Memory B cell (primary cell): ENCODE measurements around the gene S1PR3.

Experiments
- ATAC-seq: fragments of 150-1000 bp; cut with Tn5 transposase; 2 replicates; pipeline ENCODE4 v1.10.0; 2021; ENCODE audit warnings: low read depth, mild to moderate bottlenecking, moderate library complexity
- DNase-seq, 2 donors: peaks; one replicate each; pipeline ENCODE4 v3.0.0; 2022; ENCODE audit warnings: low spot score in 2 of 2
- H3K27ac Mint-ChIP-seq: one replicate; pipeline ENCODE4 v1.8.0; 2022; ENCODE audit warnings: mild to moderate bottlenecking, moderate library complexity, mixed read lengths
- H3K27me3 Mint-ChIP-seq: one replicate; pipeline ENCODE4 v1.8.0; 2022; ENCODE audit warnings: mixed read lengths
- H3K36me3 Mint-ChIP-seq: one replicate; pipeline ENCODE4 v1.8.0; 2022; ENCODE audit warnings: mild to moderate bottlenecking, mixed read lengths
- H3K4me1 Mint-ChIP-seq: one replicate; pipeline ENCODE4 v1.8.0; 2022; ENCODE audit warnings: mixed read lengths
- H3K4me3 Mint-ChIP-seq: one replicate; pipeline ENCODE4 v1.8.0; 2022; ENCODE audit warnings: mild to moderate bottlenecking, moderate library complexity, mixed read lengths
- H3K9me3 Mint-ChIP-seq: one replicate; pipeline ENCODE4 v1.8.0; 2022; ENCODE audit warnings: mixed read lengths

S1PR3 gene

GRCh38 chr9:89037346-89037745, 46.1 kb downstream of the S1PR3 start:
- ATAC-seq (no peak), DNase-seq (no peak)
- Mint-ChIP-seq H3K27me3 (peaks cover 6% of the 10 kb centered on the region), H3K36me3 (no peaks in the 10 kb centered on the region), H3K4me1 (no peaks in the 10 kb centered on the region), H3K4me3 (no peak overlapping the region), H3K9me3 (no peaks in the 10 kb centered on the region), H3K27ac (no peak overlapping the region)

- H3K27ac Mint-ChIP-seq = no peak overlapping the region
- peaks cover 6% of the 10 kb centered on the region for H3K27me3 Mint-ChIP-seq
- ATAC-seq (no peak), DNase-seq (no peak)
- H3K4me3 Mint-ChIP-seq = no peak overlapping the region
- no peaks in the 10 kb centered on the region for H3K9me3 Mint-ChIP-seq
- H3K4me1 Mint-ChIP-seq = no peaks in the 10 kb centered on the region
- no peaks in the 10 kb centered on the region for H3K36me3 Mint-ChIP-seq
Measured at GRCh38 chr9:89037891-89038290, 46.6 kb downstream of the S1PR3 start.

GRCh38 chr9:89038382-89039103, 47.3 kb downstream of the S1PR3 start:
- no peak overlapping the region for H3K4me3 Mint-ChIP-seq
- no peaks in the 10 kb centered on the region for H3K4me1 Mint-ChIP-seq
- no peak for ATAC-seq
- H3K27me3 Mint-ChIP-seq = peaks cover 6% of the 10 kb centered on the region
- no peak overlapping the region for H3K27ac Mint-ChIP-seq
- DNase-seq = no peak
- H3K36me3 Mint-ChIP-seq = no peaks in the 10 kb centered on the region
- H3K9me3 Mint-ChIP-seq = no peaks in the 10 kb centered on the region

GRCh38 chr9:89039104-89039465, 47.8 kb downstream of the S1PR3 start:
- Mint-ChIP-seq H3K4me1 (no peaks in the 10 kb centered on the region), H3K9me3 (no peaks in the 10 kb centered on the region), H3K4me3 (no peak overlapping the region), H3K36me3 (no peaks in the 10 kb centered on the region), H3K27ac (no peak overlapping the region), H3K27me3 (peaks cover 6% of the 10 kb centered on the region)
- DNase-seq = no peak
- ATAC-seq = no peak

- no peaks in the 10 kb centered on the region for H3K4me1 Mint-ChIP-seq
- no peak for DNase-seq
- H3K27ac Mint-ChIP-seq = no peak overlapping the region
- H3K27me3 Mint-ChIP-seq = peaks cover 6% of the 10 kb centered on the region
- H3K9me3 Mint-ChIP-seq = no peaks in the 10 kb centered on the region
- no peaks in the 10 kb centered on the region for H3K36me3 Mint-ChIP-seq
- H3K4me3 Mint-ChIP-seq = no peak overlapping the region
- no peak for ATAC-seq
Measured at GRCh38 chr9:89039664-89040063, 48.4 kb downstream of the S1PR3 start.

- H3K9me3 Mint-ChIP-seq = no peaks in the 10 kb centered on the region
- no peak overlapping the region for H3K27ac Mint-ChIP-seq
- no peaks in the 10 kb centered on the region for H3K4me1 Mint-ChIP-seq
- peaks cover 5% of the 10 kb centered on the region for H3K27me3 Mint-ChIP-seq
- DNase-seq (no peak), ATAC-seq (no peak)
- no peaks in the 10 kb centered on the region for H3K36me3 Mint-ChIP-seq
- no peak overlapping the region for H3K4me3 Mint-ChIP-seq
Measured at GRCh38 chr9:89042984-89043383, 51.7 kb downstream of the S1PR3 start.

GRCh38 chr9:89044104-89044503, 52.8 kb downstream of the S1PR3 start:
- ATAC-seq (no peak), DNase-seq (no peak)
- Mint-ChIP-seq H3K27me3 (peaks cover 4% of the 10 kb centered on the region), H3K4me3 (no peak overlapping the region), H3K27ac (no peak overlapping the region), H3K36me3 (no peaks in the 10 kb centered on the region), H3K4me1 (no peaks in the 10 kb centered on the region), H3K9me3 (no peaks in the 10 kb centered on the region)

- Mint-ChIP-seq H3K27ac (no peak overlapping the region), H3K4me3 (no peak overlapping the region), H3K4me1 (no peaks in the 10 kb centered on the region), H3K36me3 (no peaks in the 10 kb centered on the region), H3K27me3 (peaks cover 4% of the 10 kb centered on the region), H3K9me3 (no peaks in the 10 kb centered on the region)
- no peak for ATAC-seq
- no peak for DNase-seq
Measured at GRCh38 chr9:89044881-89045280, 53.6 kb downstream of the S1PR3 start.

GRCh38 chr9:89046832-89047231, 55.6 kb downstream of the S1PR3 start:
- Mint-ChIP-seq H3K27me3 (peaks cover 4% of the 10 kb centered on the region), H3K4me1 (no peaks in the 10 kb centered on the region), H3K27ac (no peak overlapping the region), H3K4me3 (no peak overlapping the region), H3K9me3 (no peaks in the 10 kb centered on the region), H3K36me3 (no peaks in the 10 kb centered on the region)
- ATAC-seq (no peak), DNase-seq (no peak)

GRCh38 chr9:89047667-89048066, 56.4 kb downstream of the S1PR3 start:
- no peak overlapping the region for H3K27ac Mint-ChIP-seq

GRCh38 chr9:89048616-89049015, 57.3 kb downstream of the S1PR3 start:
- Mint-ChIP-seq H3K4me3 (no peak overlapping the region), H3K27me3 (peaks cover 4% of the 10 kb centered on the region), H3K9me3 (no peaks in the 10 kb centered on the region), H3K36me3 (no peaks in the 10 kb centered on the region), H3K4me1 (no peaks in the 10 kb centered on the region), H3K27ac (no peak overlapping the region)
- no peak for ATAC-seq
- no peak for DNase-seq

More at GRCh38 chr9:89047667-89048066, 56.4 kb downstream of the S1PR3 start:
- no peak for ATAC-seq
- no peaks in the 10 kb centered on the region for H3K4me1 Mint-ChIP-seq
- H3K4me3 Mint-ChIP-seq = no peak overlapping the region
- peaks cover 4% of the 10 kb centered on the region for H3K27me3 Mint-ChIP-seq
- no peaks in the 10 kb centered on the region for H3K36me3 Mint-ChIP-seq
- no peak for DNase-seq
- no peaks in the 10 kb centered on the region for H3K9me3 Mint-ChIP-seq

- H3K9me3 Mint-ChIP-seq = no peaks in the 10 kb centered on the region
- H3K27me3 Mint-ChIP-seq = peaks cover 4% of the 10 kb centered on the region
- ATAC-seq = no peak
- no peak overlapping the region for H3K4me3 Mint-ChIP-seq
- no peaks in the 10 kb centered on the region for H3K4me1 Mint-ChIP-seq
- no peaks in the 10 kb centered on the region for H3K36me3 Mint-ChIP-seq
- no peak overlapping the region for H3K27ac Mint-ChIP-seq
- no peak for DNase-seq
Measured at GRCh38 chr9:89049646-89050045, 58.4 kb downstream of the S1PR3 start.

GRCh38 chr9:89051421-89052025, 60.3 kb downstream of the S1PR3 start:
- Mint-ChIP-seq H3K4me1 (no peaks in the 10 kb centered on the region), H3K9me3 (no peaks in the 10 kb centered on the region), H3K36me3 (no peaks in the 10 kb centered on the region), H3K4me3 (no peak overlapping the region), H3K27me3 (peaks cover 9% of the 10 kb centered on the region), H3K27ac (no peak overlapping the region)
- ATAC-seq (no peak), DNase-seq (no peak)

- no peak for ATAC-seq
- H3K9me3 Mint-ChIP-seq = no peaks in the 10 kb centered on the region
- H3K36me3 Mint-ChIP-seq = no peaks in the 10 kb centered on the region
- H3K4me1 Mint-ChIP-seq = no peaks in the 10 kb centered on the region
- no peak for DNase-seq
- peaks cover 7% of the 10 kb centered on the region for H3K27me3 Mint-ChIP-seq
- H3K27ac Mint-ChIP-seq = no peak overlapping the region
- no peak overlapping the region for H3K4me3 Mint-ChIP-seq
Measured at GRCh38 chr9:89052470-89053097, 61.3 kb downstream of the S1PR3 start.

- Mint-ChIP-seq H3K27me3 (peaks cover 7% of the 10 kb centered on the region), H3K27ac (no peak overlapping the region), H3K9me3 (no peaks in the 10 kb centered on the region), H3K4me3 (no peak overlapping the region), H3K36me3 (no peaks in the 10 kb centered on the region), H3K4me1 (no peaks in the 10 kb centered on the region)
- no peak for DNase-seq
- ATAC-seq = no peak
Measured at GRCh38 chr9:89053301-89053700, 62.0 kb downstream of the S1PR3 start.
